ENCODE results near the gene MAP1LC3B. TPM values are rescaled to one million over a fixed set of nuclear protein-coding genes. Genes with fewer than 3 reads are reported as not detected.
A peak's percentile ranks its signal among the peaks of the same experiment; 100 is the strongest.

MAP1LC3B gene
- total RNA-seq, 1 experiment from 2014 or later, result 56.0 TPM

DNA sequence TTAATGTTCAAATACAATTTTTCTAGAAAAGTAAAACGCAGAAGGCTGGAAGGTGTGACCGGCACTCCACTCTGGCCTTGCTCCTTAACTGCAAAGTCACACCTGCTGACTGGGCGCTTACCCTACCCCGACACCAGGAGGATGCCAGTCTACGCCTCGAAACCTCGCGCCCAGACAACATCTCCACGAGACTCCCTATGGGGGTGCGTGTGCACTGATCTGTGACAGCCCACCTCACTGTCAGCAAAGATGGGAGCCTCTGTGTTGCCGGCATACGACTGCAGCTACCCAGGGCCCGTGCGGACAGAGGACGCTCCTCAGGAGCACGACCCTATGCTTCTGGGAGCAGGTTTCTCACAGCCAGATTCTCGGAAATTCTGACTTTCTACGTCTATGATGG is 26.1 kb downstream of the MAP1LC3B start:
- Histone ChIP-seq H3K27me3 (ENCODE audit: low read length) (no peaks in the 10 kb centered on the region), H3K27ac (ENCODE audit: low read length) (no peak overlapping the region), H4K20me1 (ENCODE audit: insufficient read depth, low read depth, low read length) (no peaks in the 10 kb centered on the region), H3K9ac (ENCODE audit: low read length) (no peak overlapping the region), H3K4me3 (ENCODE audit: low read length) (no peak overlapping the region), H3K4me1 (ENCODE audit: low read length) (no peaks in the 10 kb centered on the region), H3K4me2 (ENCODE audit: low read depth, low read length, poor library complexity, severe bottlenecking) (no peak overlapping the region), H3K9me3 (ENCODE audit: low read length) (no peaks in the 10 kb centered on the region), H2AFZ (ENCODE audit: low read length) (no peak overlapping the region), H3K9me2 (replicated peaks; ENCODE audit: insufficient read depth, low read length) (no peaks in the 10 kb centered on the region), H3K36me3 (ENCODE audit: insufficient read depth, low read length) (no peaks in the 10 kb centered on the region), H3K79me2 (ENCODE audit: low read length) (no peaks in the 10 kb centered on the region)
- DNase-seq, result no peak

DNA sequence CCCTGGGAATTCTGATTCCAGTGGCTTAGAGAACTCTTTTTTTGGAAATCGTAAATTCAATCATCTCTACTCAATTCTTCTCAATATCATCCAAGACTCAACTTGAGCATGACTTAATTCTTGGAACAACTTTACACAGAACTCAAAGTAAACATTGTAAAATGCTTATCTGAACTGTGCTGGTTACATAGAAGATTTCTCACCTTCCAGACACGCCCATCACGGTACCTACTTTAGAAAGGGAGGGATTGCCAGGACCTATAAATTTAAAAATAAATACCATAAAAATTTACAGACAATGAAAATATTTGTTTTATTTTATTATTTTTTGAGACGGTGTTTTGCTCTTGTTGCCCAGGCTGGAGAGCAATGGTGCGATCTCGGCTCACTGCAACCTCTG is 26.5 kb downstream of the MAP1LC3B start:
- H2AFZ ChIP-seq (ENCODE audit: low read length), result no peak overlapping the region
- H3K9me2 ChIP-seq (replicated peaks; ENCODE audit: insufficient read depth, low read length), result no peaks in the 10 kb centered on the region
- H3K4me2 ChIP-seq (ENCODE audit: low read depth, low read length, poor library complexity, severe bottlenecking), result no peak overlapping the region
- no peak overlapping the region for H3K27ac ChIP-seq (ENCODE audit: low read length)
- no peaks in the 10 kb centered on the region for H3K27me3 ChIP-seq (ENCODE audit: low read length)
- no peaks in the 10 kb centered on the region for H4K20me1 ChIP-seq (ENCODE audit: insufficient read depth, low read depth, low read length)
- H3K36me3 ChIP-seq (ENCODE audit: insufficient read depth, low read length), result no peaks in the 10 kb centered on the region
- no peaks in the 10 kb centered on the region for H3K4me1 ChIP-seq (ENCODE audit: low read length)
- H3K4me3 ChIP-seq (ENCODE audit: low read length), result no peak overlapping the region
- no peak for DNase-seq
- H3K9me3 ChIP-seq (ENCODE audit: low read length), result no peaks in the 10 kb centered on the region
- H3K9ac ChIP-seq (ENCODE audit: low read length), result no peak overlapping the region
- H3K79me2 ChIP-seq (ENCODE audit: low read length), result no peaks in the 10 kb centered on the region

DNA sequence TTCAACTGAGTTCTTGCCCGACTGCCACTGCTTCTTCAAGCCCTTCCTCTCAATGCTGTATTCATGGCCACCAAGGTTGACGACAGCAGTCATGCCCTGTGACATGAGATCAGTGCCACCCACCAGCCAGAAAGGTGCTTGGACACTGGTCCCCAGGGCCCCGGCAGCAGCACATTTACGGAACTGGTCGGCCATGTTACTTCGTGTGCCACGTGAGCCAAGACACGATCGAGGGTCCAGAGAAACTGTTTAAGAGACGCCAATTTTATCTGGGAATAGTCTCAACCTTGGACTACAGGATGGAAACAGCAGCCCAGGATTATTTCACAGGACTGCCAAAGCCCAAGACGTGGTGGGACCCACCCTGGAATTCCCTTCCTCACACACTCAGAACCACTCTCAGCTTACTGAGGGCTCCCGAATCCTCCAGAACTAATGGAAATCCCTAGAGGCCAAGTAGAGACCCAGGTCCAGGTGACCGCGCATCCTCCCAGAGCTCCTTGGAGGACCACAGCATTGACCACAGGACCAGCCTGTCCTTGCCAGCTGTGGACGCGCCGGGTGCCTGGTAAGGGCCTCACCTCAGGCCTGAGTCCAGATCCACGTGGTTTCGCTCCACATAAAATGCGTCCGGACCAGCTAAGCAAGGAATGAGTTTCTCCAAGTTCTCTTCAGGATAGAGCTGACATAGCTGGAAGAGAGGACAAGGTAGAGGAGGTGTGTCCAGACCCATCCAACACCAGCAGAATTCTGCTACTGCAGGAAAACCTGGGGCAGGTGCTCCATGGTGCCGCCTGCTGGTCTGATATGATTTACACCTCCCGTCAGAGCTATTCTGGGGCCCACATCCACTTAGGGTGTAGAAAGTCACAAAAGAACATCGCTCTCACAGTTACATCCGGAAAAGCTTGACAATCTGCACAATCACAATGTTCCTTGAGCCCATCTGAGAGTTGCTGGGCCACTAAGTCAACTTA is 28.2 kb downstream of the MAP1LC3B start:
- Histone ChIP-seq H4K20me1 (ENCODE audit: insufficient read depth, low read depth, low read length) (no peaks in the 10 kb centered on the region), H3K4me3 (ENCODE audit: low read length) (no peak overlapping the region), H3K36me3 (ENCODE audit: insufficient read depth, low read length) (no peaks in the 10 kb centered on the region), H3K4me1 (ENCODE audit: low read length) (no peaks in the 10 kb centered on the region), H3K9me2 (replicated peaks; ENCODE audit: insufficient read depth, low read length) (no peaks in the 10 kb centered on the region), H3K9ac (ENCODE audit: low read length) (no peak overlapping the region), H3K9me3 (ENCODE audit: low read length) (no peaks in the 10 kb centered on the region), H2AFZ (ENCODE audit: low read length) (no peak overlapping the region), H3K79me2 (ENCODE audit: low read length) (no peaks in the 10 kb centered on the region), H3K27me3 (ENCODE audit: low read length) (no peaks in the 10 kb centered on the region), H3K4me2 (ENCODE audit: low read depth, low read length, poor library complexity, severe bottlenecking) (no peak overlapping the region), H3K27ac (ENCODE audit: low read length) (no peak overlapping the region)
- DNase-seq, result peak; percentile 69

DNA sequence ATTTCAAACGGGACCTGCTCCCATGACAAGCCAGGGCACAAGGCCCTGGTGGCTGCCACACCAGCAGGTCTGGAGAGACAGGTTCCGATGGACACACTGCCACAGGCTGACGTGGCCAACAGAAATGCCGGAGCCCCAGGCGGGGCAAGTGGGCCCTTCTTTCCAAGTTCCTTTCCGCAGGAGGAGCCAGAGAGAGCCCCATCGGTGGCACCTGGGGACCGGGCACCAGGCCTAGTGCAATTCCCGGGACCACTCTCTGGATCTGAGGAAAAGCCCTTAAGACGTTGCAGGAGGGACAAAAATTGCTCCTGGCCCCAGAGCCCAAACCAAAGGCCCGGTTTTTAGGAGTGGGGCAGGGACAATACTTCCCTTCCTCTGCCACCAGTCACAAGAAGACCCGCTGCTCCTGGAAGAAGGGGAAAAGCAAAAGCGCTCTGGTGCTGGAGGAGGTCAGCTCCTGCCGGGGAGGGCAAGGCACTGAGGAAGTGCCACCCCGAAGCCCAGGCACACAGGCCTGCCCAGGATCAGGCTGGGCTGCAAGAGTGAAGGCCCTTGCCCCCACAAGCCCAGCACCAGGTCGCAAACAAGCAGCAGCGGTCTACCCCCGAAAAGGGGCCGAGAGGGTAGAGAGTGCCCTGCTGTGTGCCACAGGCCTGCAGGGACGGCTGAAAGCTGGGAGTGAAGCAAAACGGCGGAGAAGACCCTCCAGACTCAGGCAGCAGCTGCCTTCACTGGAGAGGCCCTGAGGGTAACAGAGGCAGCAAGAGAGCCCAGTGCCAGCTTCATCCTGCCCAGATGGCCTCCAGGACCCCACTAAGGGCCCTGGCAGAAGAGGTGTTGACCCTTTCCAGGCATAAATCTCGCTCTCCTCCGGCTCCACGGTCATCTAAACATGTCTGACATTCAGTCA is 29.1 kb downstream of the MAP1LC3B start:
- no peaks in the 10 kb centered on the region for H3K79me2 ChIP-seq (ENCODE audit: low read length)

DNA sequence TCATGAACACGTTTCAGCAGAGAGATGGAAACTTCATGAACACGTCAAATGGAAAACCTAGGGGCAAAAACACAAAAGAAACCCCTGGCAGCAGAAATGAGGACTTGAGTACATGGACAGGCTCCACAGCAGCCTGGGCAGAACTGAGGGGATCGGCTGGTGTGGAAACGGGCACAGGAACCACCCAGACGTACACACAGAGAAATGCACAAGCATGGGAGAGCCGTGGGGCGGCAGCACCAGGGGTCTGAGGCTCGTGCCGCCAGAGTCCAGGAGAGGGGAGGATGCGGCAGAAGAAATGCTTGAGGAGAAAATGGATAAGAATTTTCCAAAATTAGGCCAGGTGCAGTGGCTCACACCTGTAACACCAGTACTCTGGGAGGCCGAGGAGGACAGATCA is 30.0 kb downstream of the MAP1LC3B start:
- Histone ChIP-seq H2AFZ (ENCODE audit: low read length) (no peak overlapping the region), H3K27ac (ENCODE audit: low read length) (no peak overlapping the region), H3K27me3 (ENCODE audit: low read length) (no peaks in the 10 kb centered on the region), H3K4me1 (ENCODE audit: low read length) (no peaks in the 10 kb centered on the region), H3K9me3 (ENCODE audit: low read length) (no peaks in the 10 kb centered on the region), H3K9ac (ENCODE audit: low read length) (no peak overlapping the region), H3K4me2 (ENCODE audit: low read depth, low read length, poor library complexity, severe bottlenecking) (no peak overlapping the region), H4K20me1 (ENCODE audit: insufficient read depth, low read depth, low read length) (no peaks in the 10 kb centered on the region), H3K36me3 (ENCODE audit: insufficient read depth, low read length) (no peaks in the 10 kb centered on the region), H3K4me3 (ENCODE audit: low read length) (no peak overlapping the region), H3K9me2 (replicated peaks; ENCODE audit: insufficient read depth, low read length) (no peaks in the 10 kb centered on the region), H3K79me2 (ENCODE audit: low read length) (no peaks in the 10 kb centered on the region)
- DNase-seq, result no peak

More for the DNA sequence above, 29.1 kb downstream of the MAP1LC3B start:
- Histone ChIP-seq H3K27ac (ENCODE audit: low read length) (no peak overlapping the region), H3K9me2 (replicated peaks; ENCODE audit: insufficient read depth, low read length) (no peaks in the 10 kb centered on the region), H2AFZ (ENCODE audit: low read length) (no peak overlapping the region), H3K27me3 (ENCODE audit: low read length) (no peaks in the 10 kb centered on the region), H3K4me2 (ENCODE audit: low read depth, low read length, poor library complexity, severe bottlenecking) (no peak overlapping the region), H3K4me1 (ENCODE audit: low read length) (no peaks in the 10 kb centered on the region), H3K9ac (ENCODE audit: low read length) (no peak overlapping the region), H3K36me3 (ENCODE audit: insufficient read depth, low read length) (no peaks in the 10 kb centered on the region), H3K9me3 (ENCODE audit: low read length) (no peaks in the 10 kb centered on the region), H4K20me1 (ENCODE audit: insufficient read depth, low read depth, low read length) (no peaks in the 10 kb centered on the region), H3K4me3 (ENCODE audit: low read length) (no peak overlapping the region)
- no peak for DNase-seq

DNA sequence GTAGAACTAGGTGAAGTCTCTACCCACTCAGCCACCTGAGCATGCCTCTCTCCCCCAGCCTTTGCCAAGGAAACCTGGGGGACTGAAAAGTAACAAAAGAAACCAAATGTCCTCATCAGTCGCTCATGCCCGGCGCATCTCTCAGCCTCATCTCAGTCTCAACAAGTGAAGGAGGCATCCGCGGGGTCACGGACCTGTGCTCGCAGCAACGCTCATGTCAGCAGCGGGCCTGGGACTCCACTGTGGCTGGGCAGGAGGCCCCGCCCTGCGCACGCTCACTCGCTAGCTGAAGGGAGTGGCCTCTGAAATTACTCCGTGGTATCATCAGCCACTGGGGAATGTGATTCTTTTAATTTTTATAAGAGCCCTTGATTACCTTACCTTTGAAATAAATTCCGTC is 31.3 kb downstream of the MAP1LC3B start:
- Histone ChIP-seq H3K79me2 (ENCODE audit: low read length) (no peaks in the 10 kb centered on the region), H3K36me3 (ENCODE audit: insufficient read depth, low read length) (no peaks in the 10 kb centered on the region), H3K9ac (ENCODE audit: low read length) (no peak overlapping the region), H3K4me1 (ENCODE audit: low read length) (no peaks in the 10 kb centered on the region), H3K27me3 (ENCODE audit: low read length) (no peaks in the 10 kb centered on the region), H4K20me1 (ENCODE audit: insufficient read depth, low read depth, low read length) (no peaks in the 10 kb centered on the region), H3K9me3 (ENCODE audit: low read length) (no peaks in the 10 kb centered on the region), H3K27ac (ENCODE audit: low read length) (no peak overlapping the region), H2AFZ (ENCODE audit: low read length) (no peak overlapping the region), H3K4me2 (ENCODE audit: low read depth, low read length, poor library complexity, severe bottlenecking) (no peak overlapping the region), H3K9me2 (replicated peaks; ENCODE audit: insufficient read depth, low read length) (no peaks in the 10 kb centered on the region), H3K4me3 (ENCODE audit: low read length) (no peak overlapping the region)
- DNase-seq, result no peak

DNA sequence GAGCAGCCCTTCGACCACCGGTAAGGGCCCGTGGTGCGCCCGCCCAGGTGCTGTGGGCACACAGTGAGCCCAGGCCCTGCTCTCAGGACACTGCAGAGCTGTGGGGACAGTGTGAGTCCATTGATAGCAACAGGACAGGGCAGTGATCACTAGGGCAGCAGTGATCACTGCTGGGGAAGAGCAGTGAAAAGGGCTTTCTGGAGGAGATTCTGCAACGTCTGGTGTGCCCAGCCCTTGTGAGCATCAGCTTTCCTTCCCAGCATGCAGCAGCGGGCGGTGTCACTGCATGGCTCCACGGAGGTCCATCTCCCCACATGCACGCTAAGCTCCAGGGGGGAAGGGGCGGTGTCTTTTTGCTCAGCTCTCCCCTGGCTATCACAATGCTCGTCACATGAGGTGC is 32.1 kb downstream of the MAP1LC3B start:
- H3K4me2 ChIP-seq (ENCODE audit: low read depth, low read length, poor library complexity, severe bottlenecking), result no peak overlapping the region
- H3K9me3 ChIP-seq (ENCODE audit: low read length), result no peaks in the 10 kb centered on the region
- H4K20me1 ChIP-seq (ENCODE audit: insufficient read depth, low read depth, low read length), result no peaks in the 10 kb centered on the region
- H3K27me3 ChIP-seq (ENCODE audit: low read length), result no peaks in the 10 kb centered on the region
- H3K9me2 ChIP-seq (replicated peaks; ENCODE audit: insufficient read depth, low read length), result no peaks in the 10 kb centered on the region
- no peak for DNase-seq
- H3K9ac ChIP-seq (ENCODE audit: low read length), result no peak overlapping the region
- H2AFZ ChIP-seq (ENCODE audit: low read length), result no peak overlapping the region
- H3K27ac ChIP-seq (ENCODE audit: low read length), result no peak overlapping the region
- H3K4me1 ChIP-seq (ENCODE audit: low read length), result no peaks in the 10 kb centered on the region
- H3K36me3 ChIP-seq (ENCODE audit: insufficient read depth, low read length), result no peaks in the 10 kb centered on the region
- no peaks in the 10 kb centered on the region for H3K79me2 ChIP-seq (ENCODE audit: low read length)
- no peak overlapping the region for H3K4me3 ChIP-seq (ENCODE audit: low read length)

DNA sequence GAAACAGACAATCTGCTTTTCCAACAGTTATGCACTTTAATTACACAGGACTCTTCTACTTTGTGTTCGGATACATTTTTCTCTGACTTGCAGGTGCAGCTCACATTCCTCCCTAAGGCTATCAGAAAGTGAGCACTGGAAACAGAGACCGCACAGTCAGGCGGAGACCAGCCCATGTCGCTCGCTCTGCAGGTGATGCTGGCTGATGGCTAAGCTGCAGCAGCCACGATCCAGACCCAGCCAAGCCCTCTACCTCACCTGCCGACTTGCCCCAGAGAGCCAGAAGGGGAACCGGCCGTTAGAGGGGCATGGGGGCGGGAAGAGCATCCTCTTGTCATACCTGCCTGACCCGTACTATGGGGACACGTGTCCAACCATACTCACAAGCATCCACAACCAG is 33.8 kb downstream of the MAP1LC3B start:
- H3K4me3 ChIP-seq (ENCODE audit: low read length), result no peak overlapping the region
- H2AFZ ChIP-seq (ENCODE audit: low read length), result no peak overlapping the region
- H3K9me2 ChIP-seq (replicated peaks; ENCODE audit: insufficient read depth, low read length), result no peaks in the 10 kb centered on the region
- H3K4me2 ChIP-seq (ENCODE audit: low read depth, low read length, poor library complexity, severe bottlenecking), result no peak overlapping the region
- no peak for DNase-seq
- H3K27ac ChIP-seq (ENCODE audit: low read length), result no peak overlapping the region
- H3K9me3 ChIP-seq (ENCODE audit: low read length), result no peaks in the 10 kb centered on the region
- no peak overlapping the region for H3K9ac ChIP-seq (ENCODE audit: low read length)
- no peaks in the 10 kb centered on the region for H4K20me1 ChIP-seq (ENCODE audit: insufficient read depth, low read depth, low read length)
- H3K36me3 ChIP-seq (ENCODE audit: insufficient read depth, low read length), result no peaks in the 10 kb centered on the region
- H3K4me1 ChIP-seq (ENCODE audit: low read length), result no peaks in the 10 kb centered on the region
- no peaks in the 10 kb centered on the region for H3K27me3 ChIP-seq (ENCODE audit: low read length)
- H3K79me2 ChIP-seq (ENCODE audit: low read length), result no peaks in the 10 kb centered on the region
